Endothelial cell (in vitro differentiated cells): ENCODE measurements around the gene TMEM163. TPM values are rescaled to one million over a fixed set of nuclear protein-coding genes. Genes with fewer than 3 reads are reported as not detected.

Experiments
- DNase-seq: peaks from one replicate; pipeline ENCODE4 v3.0.0; 2021; ENCODE audit warnings: low spot score
- H3K27ac Mint-ChIP-seq: one replicate; pipeline ENCODE4 v1.8.0; 2021; ENCODE audit warnings: mixed read lengths, inconsistent platforms; ENCODE audit not compliant: unreplicated experiment
- H3K27me3 Mint-ChIP-seq: one replicate; pipeline ENCODE4 v1.8.0; 2021; ENCODE audit warnings: mild to moderate bottlenecking, moderate library complexity, mixed read lengths, inconsistent platforms; ENCODE audit not compliant: unreplicated experiment
- H3K36me3 Mint-ChIP-seq: one replicate; pipeline ENCODE4 v1.8.0; 2021; ENCODE audit warnings: mild to moderate bottlenecking, low read depth, mixed read lengths, inconsistent platforms; ENCODE audit not compliant: unreplicated experiment
- H3K4me1 Mint-ChIP-seq: one replicate; pipeline ENCODE4 v1.8.0; 2021; ENCODE audit warnings: mild to moderate bottlenecking, mixed read lengths, inconsistent platforms; ENCODE audit not compliant: unreplicated experiment
- H3K4me3 Mint-ChIP-seq: one replicate; pipeline ENCODE4 v1.8.0; 2021; ENCODE audit warnings: mild to moderate bottlenecking, mixed read lengths, inconsistent platforms; ENCODE audit not compliant: unreplicated experiment
- H3K9me3 Mint-ChIP-seq: one replicate; pipeline ENCODE4 v1.8.0; 2021; ENCODE audit warnings: mixed read lengths, inconsistent platforms; ENCODE audit not compliant: unreplicated experiment
- CTCF ChIP-seq: fragments of 200-600 bp; sonication (generic); IDR thresholded peaks from one replicate; pipeline ENCODE4 v1.5.0; 2021; ENCODE audit warnings: antibody characterized with exemption; ENCODE audit not compliant: unreplicated experiment
- total RNA-seq: library from RNA; stranded (reverse); fragmentation: NEBNext Ultra II Directional; extraction: Animal tissue kit (Norgen Biotek cat#: 25700); gene quantifications from one replicate; pipeline ENCODE4 v1.2.1, GENCODE V29; 2021; ENCODE audit not compliant: unreplicated experiment

The TMEM163 gene
- total RNA-seq, 1 donor from 2014 or later: 150 TPM

GRCh38 chr2:134718023-134718816 lies 580 bp downstream of the TMEM163 start:
- peaks cover 47% of the 10 kb centered on the region for H3K4me1 Mint-ChIP-seq
- no peaks in the 10 kb centered on the region for H3K9me3 Mint-ChIP-seq
- peaks cover 16% of the 10 kb centered on the region for H3K27me3 Mint-ChIP-seq
- no peak overlapping the region for H3K27ac Mint-ChIP-seq
- peak overlapping the region; percentile 99 for H3K4me3 Mint-ChIP-seq
- H3K36me3 Mint-ChIP-seq: peaks cover 27% of the 10 kb centered on the region
- peak; percentile 40 for DNase-seq
- no peak for TF ChIP-seq CTCF

- TF ChIP-seq CTCF: no peak
- peak; percentile 20 for DNase-seq
- Mint-ChIP-seq H3K9me3 (no peaks in the 10 kb centered on the region), H3K4me3 (peak overlapping the region; percentile 99), H3K27ac (peak overlapping the region; percentile 77), H3K36me3 (peaks cover 27% of the 10 kb centered on the region), H3K4me1 (peaks cover 55% of the 10 kb centered on the region), H3K27me3 (peaks cover 16% of the 10 kb centered on the region)
Observed at GRCh38 chr2:134717286-134718022, 1.3 kb downstream of the TMEM163 start.

DNA sequence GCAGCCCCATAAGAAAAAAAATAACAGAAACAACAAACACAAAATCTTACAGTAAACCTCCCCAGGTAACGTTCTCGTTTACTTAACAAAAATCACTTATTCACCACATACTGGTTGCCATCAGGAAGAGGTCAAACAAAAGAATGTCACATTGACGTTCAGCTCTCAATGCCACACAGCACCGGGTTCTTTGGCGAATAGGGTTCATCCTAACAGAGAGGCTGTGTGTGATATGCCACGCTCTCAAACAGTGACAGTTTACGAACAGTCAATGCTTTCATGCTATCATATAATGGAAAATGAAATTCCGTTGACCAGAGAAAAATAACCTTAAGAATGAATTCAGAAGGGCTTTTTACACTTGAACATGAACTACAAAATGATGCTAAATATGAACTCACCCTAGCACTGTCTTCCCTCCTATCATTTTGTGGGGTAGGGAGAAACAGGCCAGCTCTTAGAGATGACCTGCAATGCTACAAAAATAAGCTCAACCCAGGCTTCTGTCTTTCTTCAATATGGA lies 2.0 kb downstream of the TMEM163 start:
- no peak for DNase-seq
- no peak for TF ChIP-seq CTCF
- Mint-ChIP-seq H3K4me3 (peak overlapping the region; percentile 99), H3K36me3 (peaks cover 27% of the 10 kb centered on the region), H3K27me3 (peaks cover 16% of the 10 kb centered on the region), H3K4me1 (peaks cover 62% of the 10 kb centered on the region), H3K27ac (no peak overlapping the region), H3K9me3 (no peaks in the 10 kb centered on the region)

DNA sequence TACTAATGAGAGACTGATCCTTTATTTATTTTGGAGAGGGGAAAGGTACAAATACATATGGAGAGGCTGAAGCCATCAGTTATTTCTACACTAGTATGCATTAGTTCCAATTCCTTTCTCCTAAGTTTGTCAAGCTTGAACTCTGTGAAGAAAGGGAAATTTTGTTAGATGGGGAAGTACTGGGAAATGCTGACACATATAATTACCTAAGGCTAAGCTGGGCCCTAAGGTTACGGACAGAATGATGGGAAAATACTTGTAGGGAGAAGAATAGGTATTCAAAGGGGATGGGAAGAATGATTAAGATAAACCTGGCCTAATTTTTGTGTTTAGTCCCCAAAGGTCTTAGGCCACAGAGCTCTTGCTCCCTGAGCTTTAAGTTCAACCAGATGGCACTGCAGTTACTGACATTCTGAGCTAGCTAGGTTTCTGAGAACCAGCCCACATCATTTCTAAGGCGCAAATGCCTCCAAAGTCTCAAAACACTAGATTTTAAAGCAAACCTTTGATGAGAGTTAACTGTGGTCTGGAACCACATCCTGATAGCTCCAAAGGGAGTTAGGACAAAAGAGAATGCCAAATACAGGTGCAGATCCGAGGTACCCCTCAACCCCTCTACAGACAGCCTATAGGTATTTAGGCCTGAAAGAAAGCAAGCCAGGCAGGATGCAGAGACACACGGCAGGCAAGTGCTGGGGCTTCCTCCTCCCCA lies 2.7 kb downstream of the TMEM163 start:
- H3K4me3 Mint-ChIP-seq: peak overlapping the region; percentile 99
- no peak for DNase-seq
- no peak for TF ChIP-seq CTCF
- H3K9me3 Mint-ChIP-seq: no peaks in the 10 kb centered on the region
- H3K4me1 Mint-ChIP-seq: peaks cover 67% of the 10 kb centered on the region
- H3K27me3 Mint-ChIP-seq: peaks cover 15% of the 10 kb centered on the region
- peaks cover 28% of the 10 kb centered on the region for H3K36me3 Mint-ChIP-seq
- peak overlapping the region; percentile 4 for H3K27ac Mint-ChIP-seq
